Measurements from ENCODE around the gene STEAP4. TPM values are rescaled to one million over a fixed set of nuclear protein-coding genes. Genes with fewer than 3 reads are reported as not detected.

STEAP4 gene
- total RNA-seq, 1 experiment from 2014 or later, result 7.4 TPM

DNA sequence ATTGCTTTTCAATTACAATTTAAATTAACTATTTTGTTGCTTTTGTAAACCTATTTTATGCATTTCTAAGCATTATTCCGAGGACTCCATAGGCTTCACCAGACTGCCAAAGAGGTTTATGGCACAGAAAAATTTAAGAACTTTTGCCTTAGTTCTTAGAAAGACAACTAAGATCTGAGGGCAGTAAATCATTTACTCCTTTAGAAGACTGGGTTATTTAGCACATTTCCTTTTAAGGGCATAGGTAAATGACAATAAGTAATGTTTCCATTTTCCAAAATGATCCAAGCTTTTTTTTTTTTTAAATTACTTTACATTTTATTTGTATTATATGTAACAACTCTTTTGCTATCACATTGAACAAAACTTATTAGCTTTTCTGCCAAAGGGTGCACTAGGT, 15.0 kb upstream of the STEAP4 start:
- intact Hi-C loops (cut with micrococcal nuclease; ENCODE audit: unreplicated experiment), result no loop called here
- no TSS peak for BruUV-seq (replicated peaks)

DNA sequence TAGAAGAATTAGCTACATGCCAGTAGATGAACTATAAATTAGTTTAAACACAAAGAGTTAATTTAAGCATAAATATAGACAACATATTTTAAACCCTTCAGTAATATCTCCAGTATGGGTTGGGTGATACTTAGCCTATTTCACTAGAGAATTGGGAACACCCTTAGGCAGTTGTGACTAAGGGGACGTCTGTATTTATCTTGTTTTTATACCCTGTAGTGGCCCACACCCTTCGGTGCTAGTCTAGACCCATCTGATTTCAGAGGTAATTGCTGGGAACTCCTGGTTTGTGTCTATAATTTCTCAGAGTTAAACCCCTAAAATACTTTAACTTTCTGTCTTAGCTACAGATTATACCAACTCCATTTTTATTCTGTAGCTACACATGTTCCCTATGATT, 11.5 kb upstream of the STEAP4 start:
- intact Hi-C loops (cut with micrococcal nuclease; ENCODE audit: unreplicated experiment), result no loop called here
- no peak overlapping the region for H3K4me3 Mint-ChIP-seq (ENCODE audit: low read depth, unreplicated experiment)
- CTCF ChIA-PET, result interaction anchor here (1.1 kb wide), 1 partner anchor 26 kb away, joined by 3 read pairs; no protein-coding TSS in a partner anchor
- TF ChIP-seq, protein P1, sequence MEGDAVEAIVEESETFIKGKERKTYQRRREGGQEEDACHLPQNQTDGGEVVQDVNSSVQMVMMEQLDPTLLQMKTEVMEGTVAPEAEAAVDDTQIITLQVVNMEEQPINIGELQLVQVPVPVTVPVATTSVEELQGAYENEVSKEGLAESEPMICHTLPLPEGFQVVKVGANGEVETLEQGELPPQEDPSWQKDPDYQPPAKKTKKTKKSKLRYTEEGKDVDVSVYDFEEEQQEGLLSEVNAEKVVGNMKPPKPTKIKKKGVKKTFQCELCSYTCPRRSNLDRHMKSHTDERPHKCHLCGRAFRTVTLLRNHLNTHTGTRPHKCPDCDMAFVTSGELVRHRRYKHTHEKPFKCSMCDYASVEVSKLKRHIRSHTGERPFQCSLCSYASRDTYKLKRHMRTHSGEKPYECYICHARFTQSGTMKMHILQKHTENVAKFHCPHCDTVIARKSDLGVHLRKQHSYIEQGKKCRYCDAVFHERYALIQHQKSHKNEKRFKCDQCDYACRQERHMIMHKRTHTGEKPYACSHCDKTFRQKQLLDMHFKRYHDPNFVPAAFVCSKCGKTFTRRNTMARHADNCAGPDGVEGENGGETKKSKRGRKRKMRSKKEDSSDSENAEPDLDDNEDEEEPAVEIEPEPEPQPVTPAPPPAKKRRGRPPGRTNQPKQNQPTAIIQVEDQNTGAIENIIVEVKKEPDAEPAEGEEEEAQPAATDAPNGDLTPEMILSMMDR (IDR thresholded peaks at IDR 0.05; ENCODE audit: unreplicated experiment), result no peak
- no peak for DNase-seq
- H3K27ac Mint-ChIP-seq (ENCODE audit: unreplicated experiment), result no peak overlapping the region
- peaks cover 7% of the 10 kb centered on the region for H3K4me1 Mint-ChIP-seq (ENCODE audit: low read depth, unreplicated experiment)
- BruUV-seq (replicated peaks), result no TSS peak
- H3K9me3 Mint-ChIP-seq (ENCODE audit: low read depth, unreplicated experiment), result peaks cover 3% of the 10 kb centered on the region
- H3K36me3 Mint-ChIP-seq (ENCODE audit: insufficient read depth, unreplicated experiment), result no peaks in the 10 kb centered on the region
- H3K27me3 Mint-ChIP-seq (ENCODE audit: unreplicated experiment), result no peaks in the 10 kb centered on the region

More for the DNA sequence above, 15.0 kb upstream of the STEAP4 start:
- no peak overlapping the region for H3K4me3 Mint-ChIP-seq (ENCODE audit: low read depth, unreplicated experiment)
- H3K9me3 Mint-ChIP-seq (ENCODE audit: low read depth, unreplicated experiment), result no peaks in the 10 kb centered on the region
- no peak for DNase-seq
- CTCF ChIA-PET, result interaction anchor here (1.0 kb wide), 1 partner anchor 15 kb away, joined by 3 read pairs; the partner anchor contains the start of gene STEAP4
- peaks cover 7% of the 10 kb centered on the region for H3K4me1 Mint-ChIP-seq (ENCODE audit: low read depth, unreplicated experiment)
- no peak overlapping the region for H3K27ac Mint-ChIP-seq (ENCODE audit: unreplicated experiment)
- no peaks in the 10 kb centered on the region for H3K27me3 Mint-ChIP-seq (ENCODE audit: unreplicated experiment)
- TF ChIP-seq, protein P1 (IDR thresholded peaks at IDR 0.05; ENCODE audit: unreplicated experiment), result no peak
- H3K36me3 Mint-ChIP-seq (ENCODE audit: insufficient read depth, unreplicated experiment), result no peaks in the 10 kb centered on the region

DNA sequence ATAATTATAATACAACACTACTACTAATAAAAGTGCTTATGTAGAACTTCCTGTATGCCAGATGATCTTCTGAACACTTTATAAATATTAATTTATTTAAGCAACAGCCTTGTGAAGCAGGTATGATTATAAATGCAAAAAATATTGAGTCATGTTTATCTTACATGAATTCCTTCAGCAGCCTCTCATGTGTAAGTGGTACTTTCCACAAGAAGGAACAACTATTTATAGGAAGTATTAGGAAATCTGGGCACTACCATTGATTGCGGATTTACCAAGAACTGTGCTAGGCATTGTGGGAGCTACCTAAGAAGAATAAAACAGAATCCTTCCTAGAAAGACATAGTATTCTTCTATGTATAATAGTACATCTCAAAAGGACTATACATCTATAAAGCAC, 10.7 kb upstream of the STEAP4 start:
- Mint-ChIP-seq H3K9me3 (ENCODE audit: low read depth, unreplicated experiment) (peaks cover 3% of the 10 kb centered on the region), H3K27me3 (ENCODE audit: unreplicated experiment) (no peaks in the 10 kb centered on the region), H3K4me1 (ENCODE audit: low read depth, unreplicated experiment) (peaks cover 7% of the 10 kb centered on the region), H3K4me3 (ENCODE audit: low read depth, unreplicated experiment) (no peak overlapping the region), H3K27ac (ENCODE audit: unreplicated experiment) (no peak overlapping the region), H3K36me3 (ENCODE audit: insufficient read depth, unreplicated experiment) (no peaks in the 10 kb centered on the region)
- TF ChIP-seq, protein P1 (IDR thresholded peaks at IDR 0.05; ENCODE audit: unreplicated experiment), result no peak
- CTCF ChIA-PET, result interaction anchor here (1.1 kb wide), 1 partner anchor 27 kb away, joined by 3 read pairs; no protein-coding TSS in a partner anchor
- DNase-seq, result no peak
- no TSS peak for BruUV-seq (replicated peaks)
- intact Hi-C loops (cut with micrococcal nuclease; ENCODE audit: unreplicated experiment), result no loop called here

DNA sequence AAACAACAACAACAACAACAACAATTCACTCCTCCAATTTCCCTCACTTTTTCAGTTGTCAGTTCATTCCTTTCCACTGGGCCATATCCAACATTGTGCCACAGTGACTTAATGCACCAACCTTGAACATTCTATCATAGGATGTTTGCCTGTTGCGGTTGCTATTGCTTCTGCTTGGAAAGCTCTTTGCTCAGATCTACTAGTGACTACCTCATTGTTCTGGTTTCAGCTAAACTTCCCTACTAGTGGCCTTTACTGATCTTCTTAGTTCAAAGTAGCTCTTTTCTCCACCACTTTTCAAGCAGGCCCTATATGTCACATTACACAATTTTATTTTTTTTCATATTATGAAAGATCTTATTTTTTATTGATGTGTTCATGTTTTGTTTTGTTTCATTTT, 9.8 kb upstream of the STEAP4 start:
- BruUV-seq (replicated peaks), result no TSS peak
- TF ChIP-seq, protein P1 (IDR thresholded peaks at IDR 0.05; ENCODE audit: unreplicated experiment), result no peak
- CTCF ChIA-PET, result no interaction called here
- Mint-ChIP-seq H3K4me3 (ENCODE audit: low read depth, unreplicated experiment) (no peak overlapping the region), H3K27ac (ENCODE audit: unreplicated experiment) (no peak overlapping the region), H3K36me3 (ENCODE audit: insufficient read depth, unreplicated experiment) (no peaks in the 10 kb centered on the region), H3K9me3 (ENCODE audit: low read depth, unreplicated experiment) (peaks cover 3% of the 10 kb centered on the region), H3K27me3 (ENCODE audit: unreplicated experiment) (no peaks in the 10 kb centered on the region), H3K4me1 (ENCODE audit: low read depth, unreplicated experiment) (peaks cover 17% of the 10 kb centered on the region)
- no peak for DNase-seq
- intact Hi-C loops (cut with micrococcal nuclease; ENCODE audit: unreplicated experiment), result no loop called here
